Body of pancreas (tissue), 4 donors: Measurements from ENCODE around the gene CAPN11. TPM values are rescaled to one million over a fixed set of nuclear protein-coding genes. Genes with fewer than 3 reads are reported as not detected.
"Not testable (repeated sequence)": the region's sequence is repeated elsewhere in the genome, so short reads cannot be mapped to it uniquely, and the experiment has no call there.

Experiments used
- ATAC-seq: fragments of 150-250 bp; one replicate; pipeline ENCODE4 v1.9.1; 2016
- DNase-seq, 4 donors: peaks; one replicate each; pipeline ENCODE4 v3.0.0-alpha.2; 2019
- H3K27ac ChIP-seq, 4 donors: fragments of 200-600 bp; sonication (generic); 1 replicate in 3 of 4; 2 replicates in 1 of 4; pipeline versions ENCODE4 v1.5.1 to v1.6.1; 2016 to 2019; ENCODE audit warnings: mild to moderate bottlenecking in 1 of 4, mixed read lengths in 1 of 4, moderate library complexity in 1 of 4
- H3K27me3 ChIP-seq, 2 donors: fragments of 200-600 bp; sonication (generic); one replicate each; pipeline ENCODE4 v1.6.0; 2016; ENCODE audit warnings: mild to moderate bottlenecking in 1 of 2
- H3K36me3 ChIP-seq, 2 donors: fragments of 200-600 bp; sonication (generic); replicated peaks in 1 of 2; 2 replicates each; pipeline ENCODE4 v1.5.1; 2016; ENCODE audit warnings: low read depth in 2 of 2; ENCODE audit not compliant: insufficient read depth in 1 of 2
- H3K4me1 ChIP-seq: fragments of 200-600 bp; sonication (generic); one replicate; pipeline ENCODE4 v1.6.0; 2016
- H3K4me3 ChIP-seq, 2 donors: fragments of 200-600 bp; sonication (generic); 1 replicate in 1 of 2; 2 replicates in 1 of 2; pipeline ENCODE4 v1.5.1; 2016 to 2019
- H3K9me3 ChIP-seq, 3 donors: fragments of 200-600 bp; sonication (generic); 1 replicate in 2 of 3; 2 replicates in 1 of 3; pipeline ENCODE4 v1.5.1; 2016
- POLR2A ChIP-seq, 3 donors: fragments of 450-650 bp; IDR thresholded peaks; one replicate each; pipeline ENCODE4 v1.6.1; 2016; ENCODE audit warnings: antibody characterized with exemption in 3 of 3, mild to moderate bottlenecking in 2 of 3
- WGBS, 2 donors: methylation state at CpG; one replicate each; pipeline ENCODE4 v1.1.5; 2017; 5-methylcytosine and 5-hydroxymethylcytosine counted together
- intact Hi-C: fragments of 100-400 bp; cut with DNase I; formaldehyde crosslinking; loops from one replicate; pipeline ENCODE4 v1.15.1; 2023
- total RNA-seq, 2 donors: library from RNA; depleted of rRNA; stranded (reverse); fragments of >200 nt; gene quantifications; one replicate each; pipeline ENCODE4 v1.1.0, GENCODE V29; 2016
- TF ChIP-seq, protein P1 (sequence below), 7 experiments: fragments of 450-650 bp in 4 of 7; fragments of 200-600 bp in 3 of 7; sonication (generic) in 3 of 7; IDR thresholded peaks; one replicate each; pipeline ENCODE4 v1.5.1; 2016 to 2019; ENCODE audit warnings: antibody characterized with exemption in 7 of 7

Gene CAPN11
- total RNA-seq, 2 donors from 2014 or later, result 0.66 TPM; not detected in 1

DNA sequence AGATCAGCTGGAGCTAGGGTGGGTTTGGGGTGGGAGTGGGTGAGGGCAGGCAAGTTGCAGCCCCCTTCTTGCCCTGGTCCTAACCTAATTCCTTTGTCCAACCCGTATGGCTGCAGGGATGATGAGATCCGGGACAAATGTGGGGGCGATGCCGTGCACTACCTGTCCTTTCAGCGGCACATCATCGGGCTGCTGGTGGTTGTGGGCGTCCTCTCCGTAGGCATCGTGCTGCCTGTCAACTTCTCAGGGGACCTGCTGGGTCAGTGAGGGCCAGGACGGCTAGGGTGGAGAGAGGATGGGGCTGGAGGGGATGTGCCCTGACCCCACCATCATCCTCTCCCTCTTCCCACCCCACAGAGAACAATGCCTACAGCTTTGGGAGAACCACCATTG lies 19.3 kb upstream of the CAPN11 start:
- H3K36me3 ChIP-seq, result peaks cover 0 to 4% of the 10 kb centered on the region in 2 donors
- WGBS, 2 donors, result 88 to 94% methylated on average over 8 to 10 of the region's 10 CpGs
- ATAC-seq, result no peak
- no peaks in the 10 kb centered on the region for H3K9me3 ChIP-seq
- H3K4me3 ChIP-seq, result no peak overlapping the region
- H3K4me1 ChIP-seq, result no peaks in the 10 kb centered on the region
- no peak for TF ChIP-seq POLR2A (IDR thresholded peaks at IDR 0.05)
- TF ChIP-seq, protein P1, sequence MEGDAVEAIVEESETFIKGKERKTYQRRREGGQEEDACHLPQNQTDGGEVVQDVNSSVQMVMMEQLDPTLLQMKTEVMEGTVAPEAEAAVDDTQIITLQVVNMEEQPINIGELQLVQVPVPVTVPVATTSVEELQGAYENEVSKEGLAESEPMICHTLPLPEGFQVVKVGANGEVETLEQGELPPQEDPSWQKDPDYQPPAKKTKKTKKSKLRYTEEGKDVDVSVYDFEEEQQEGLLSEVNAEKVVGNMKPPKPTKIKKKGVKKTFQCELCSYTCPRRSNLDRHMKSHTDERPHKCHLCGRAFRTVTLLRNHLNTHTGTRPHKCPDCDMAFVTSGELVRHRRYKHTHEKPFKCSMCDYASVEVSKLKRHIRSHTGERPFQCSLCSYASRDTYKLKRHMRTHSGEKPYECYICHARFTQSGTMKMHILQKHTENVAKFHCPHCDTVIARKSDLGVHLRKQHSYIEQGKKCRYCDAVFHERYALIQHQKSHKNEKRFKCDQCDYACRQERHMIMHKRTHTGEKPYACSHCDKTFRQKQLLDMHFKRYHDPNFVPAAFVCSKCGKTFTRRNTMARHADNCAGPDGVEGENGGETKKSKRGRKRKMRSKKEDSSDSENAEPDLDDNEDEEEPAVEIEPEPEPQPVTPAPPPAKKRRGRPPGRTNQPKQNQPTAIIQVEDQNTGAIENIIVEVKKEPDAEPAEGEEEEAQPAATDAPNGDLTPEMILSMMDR (IDR thresholded peaks at IDR 0.05), result no peak
- H3K27me3 ChIP-seq, result no peaks in the 10 kb centered on the region
- intact Hi-C loops, result no loop called here
- no peak overlapping the region for H3K27ac ChIP-seq
- DNase-seq, result no peak

DNA sequence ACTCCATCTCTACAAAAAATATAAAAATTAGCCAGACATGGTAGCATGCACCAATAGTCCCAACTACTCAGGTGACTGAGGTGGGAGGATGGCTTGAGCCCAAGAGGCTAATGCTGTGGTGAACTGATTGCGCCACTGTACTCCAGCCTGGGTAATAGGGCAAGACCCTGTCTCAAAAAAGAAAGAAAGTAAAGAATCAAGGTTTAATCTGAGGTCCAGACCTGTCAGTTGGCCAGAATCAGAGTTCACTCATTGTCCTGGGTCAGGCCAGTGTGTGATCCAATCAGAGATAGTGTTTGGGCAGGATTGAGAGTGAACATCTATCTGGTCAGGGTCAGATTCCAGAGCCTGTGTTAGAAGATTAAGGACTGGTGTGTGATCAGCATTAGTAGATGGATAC lies 15.8 kb upstream of the CAPN11 start:
- Histone ChIP-seq H3K4me3 (no peak overlapping the region), H3K27me3 (no peaks in the 10 kb centered on the region), H3K4me1 (no peaks in the 10 kb centered on the region), H3K36me3 (peaks cover 0 to 4% of the 10 kb centered on the region in 2 donors), H3K27ac (no peak overlapping the region), H3K9me3 (no peaks in the 10 kb centered on the region)
- 100% methylated on average over 1 of the region's 1 CpG for WGBS, 2 donors
- DNase-seq, result no peak
- no peak for ATAC-seq
- TF ChIP-seq, protein P1 (IDR thresholded peaks at IDR 0.05), result no peak
- no peak for TF ChIP-seq POLR2A (IDR thresholded peaks at IDR 0.05)
- intact Hi-C loops, result no loop called here

DNA sequence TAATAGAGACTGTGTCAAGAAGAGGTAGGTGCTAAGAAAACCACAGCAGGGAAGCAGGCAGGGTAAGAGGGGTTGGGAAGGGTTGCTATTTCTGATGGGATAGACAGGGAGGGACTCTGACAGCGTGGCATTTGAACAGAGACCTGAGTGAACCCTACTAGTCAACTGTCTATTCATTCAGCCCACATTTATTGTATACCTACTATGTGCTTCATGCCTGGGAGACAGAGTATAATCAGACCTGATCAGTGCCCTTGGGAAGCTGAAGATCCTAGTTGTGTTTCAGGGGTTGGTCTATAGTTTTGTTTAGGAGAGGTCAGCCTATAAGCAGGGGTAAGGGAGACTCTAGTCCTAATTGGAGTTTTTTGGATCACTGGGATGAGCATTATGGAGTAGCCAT lies 14.9 kb upstream of the CAPN11 start:
- Histone ChIP-seq H3K4me1 (no peaks in the 10 kb centered on the region), H3K27ac (no peak overlapping the region), H3K27me3 (no peaks in the 10 kb centered on the region), H3K9me3 (no peaks in the 10 kb centered on the region), H3K4me3 (no peak overlapping the region), H3K36me3 (peaks cover 0 to 6% of the 10 kb centered on the region in 2 donors)
- ATAC-seq (no peak), DNase-seq (no peak)
- 92 to 100% methylated on average over 1 of the region's 1 CpG for WGBS, 2 donors
- intact Hi-C loops, result no loop called here
- TF ChIP-seq POLR2A (IDR thresholded peaks at IDR 0.05), result no peak
- TF ChIP-seq, protein P1 (IDR thresholded peaks at IDR 0.05), result no peak

DNA sequence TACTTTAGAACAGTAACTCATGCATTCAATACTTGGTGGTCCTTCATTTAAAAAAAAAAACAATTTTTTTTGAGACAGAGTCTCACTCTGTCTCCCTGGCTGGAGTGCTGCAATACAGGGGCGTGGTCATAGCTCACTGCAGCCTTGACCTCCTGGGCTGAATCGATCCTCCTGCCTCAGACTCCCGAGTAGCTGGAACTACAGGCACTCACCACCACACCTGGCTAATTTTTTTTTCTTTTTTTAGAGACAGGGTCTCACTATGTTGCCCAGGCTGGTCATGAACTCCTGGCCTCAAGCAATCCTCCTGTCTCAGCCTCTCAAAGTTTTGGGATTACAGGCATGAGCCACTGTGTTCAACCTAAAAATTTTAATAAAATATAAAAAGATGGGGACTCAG lies 14.1 kb upstream of the CAPN11 start:
- H3K27me3 ChIP-seq, intact Hi-C loops, H3K27ac ChIP-seq, H3K4me1 ChIP-seq, H3K9me3 ChIP-seq, DNase-seq, ATAC-seq, H3K36me3 ChIP-seq, H3K4me3 ChIP-seq: not testable (repeated sequence)
- WGBS, 2 donors, result 81 to 87% methylated on average over 3 of the region's 3 CpGs

DNA sequence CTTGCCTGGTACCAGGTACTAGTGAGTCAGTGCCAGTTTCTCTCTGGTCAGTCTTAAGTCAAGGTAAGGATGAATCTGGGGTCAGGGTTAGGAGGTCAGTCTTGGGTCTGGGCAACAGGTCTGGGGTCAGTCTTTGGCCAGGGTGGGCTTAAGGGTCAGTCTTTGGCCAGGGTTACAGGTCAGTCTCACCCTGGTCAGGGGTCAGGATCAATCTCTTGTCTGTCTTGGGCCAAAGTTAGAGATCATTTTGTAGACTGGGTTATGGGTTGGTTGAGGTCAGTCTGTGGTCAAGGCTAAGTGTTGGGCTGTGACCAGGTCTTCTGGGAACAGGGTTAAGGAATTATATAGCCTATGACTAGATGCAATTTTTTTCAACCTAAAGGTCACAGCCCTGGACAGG lies 12.8 kb upstream of the CAPN11 start:
- ATAC-seq, result no peak
- TF ChIP-seq, protein P1 (IDR thresholded peaks at IDR 0.05), result no peak
- no peak for TF ChIP-seq POLR2A (IDR thresholded peaks at IDR 0.05)
- Histone ChIP-seq H3K27ac (no peak overlapping the region), H3K4me3 (no peak overlapping the region), H3K9me3 (no peaks in the 10 kb centered on the region), H3K4me1 (no peaks in the 10 kb centered on the region), H3K27me3 (no peaks in the 10 kb centered on the region), H3K36me3 (peaks cover 0 to 4% of the 10 kb centered on the region in 2 donors)
- DNase-seq, result no peak
- intact Hi-C loops, result loop anchor here (5.0 kb wide), 1 partner anchor 34 kb away; no protein-coding TSS in a partner anchor
